Brain microvascular endothelial cell (primary cell): ENCODE results near the gene STRADB.
A peak's percentile ranks its signal among the peaks of the same experiment; 100 is the strongest.

Source experiments
- DNase-seq: peaks from one replicate; pipeline ENCODE4 v3.0.0-alpha.2; 2020
- H3K27ac ChIP-seq: fragments of 250-450 bp; sonication (Bioruptor Pico); 2 replicates; pipeline ENCODE4 v1.5.1; 2020; ENCODE audit warnings: mild to moderate bottlenecking, moderate library complexity
- H3K27me3 ChIP-seq: fragments of 250-450 bp; sonication (Bioruptor Pico); replicated peaks from 2 replicates; pipeline ENCODE4 v1.5.1; 2020; ENCODE audit warnings: mild to moderate bottlenecking
- H3K36me3 ChIP-seq: fragments of 250-450 bp; sonication (Bioruptor Pico); replicated peaks from 2 replicates; pipeline ENCODE4 v1.5.1; 2020; ENCODE audit warnings: mild to moderate bottlenecking
- H3K4me3 ChIP-seq: 2 replicates; pipeline ENCODE4 v1.5.1; 2011; ENCODE audit warnings: low read depth, mild to moderate bottlenecking, control low read depth, low read length, moderate library complexity
- in situ Hi-C: cut with HindIII; loops from 2 replicates; pipeline ENCODE4 v1.10.0; 2017; ENCODE audit warnings: low sequenced_read_pairs, low pct_ligation_motif_present
- TF ChIP-seq, protein P1 (sequence below): IDR thresholded peaks from 2 replicates; pipeline ENCODE4 v1.5.1; 2011; ENCODE audit warnings: low read depth, mild to moderate bottlenecking, moderate library complexity, low read length, control low read depth, inconsistent platforms; ENCODE audit errors: missing control alignments

STRADB gene, protein sequence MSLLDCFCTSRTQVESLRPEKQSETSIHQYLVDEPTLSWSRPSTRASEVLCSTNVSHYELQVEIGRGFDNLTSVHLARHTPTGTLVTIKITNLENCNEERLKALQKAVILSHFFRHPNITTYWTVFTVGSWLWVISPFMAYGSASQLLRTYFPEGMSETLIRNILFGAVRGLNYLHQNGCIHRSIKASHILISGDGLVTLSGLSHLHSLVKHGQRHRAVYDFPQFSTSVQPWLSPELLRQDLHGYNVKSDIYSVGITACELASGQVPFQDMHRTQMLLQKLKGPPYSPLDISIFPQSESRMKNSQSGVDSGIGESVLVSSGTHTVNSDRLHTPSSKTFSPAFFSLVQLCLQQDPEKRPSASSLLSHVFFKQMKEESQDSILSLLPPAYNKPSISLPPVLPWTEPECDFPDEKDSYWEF

DNA sequence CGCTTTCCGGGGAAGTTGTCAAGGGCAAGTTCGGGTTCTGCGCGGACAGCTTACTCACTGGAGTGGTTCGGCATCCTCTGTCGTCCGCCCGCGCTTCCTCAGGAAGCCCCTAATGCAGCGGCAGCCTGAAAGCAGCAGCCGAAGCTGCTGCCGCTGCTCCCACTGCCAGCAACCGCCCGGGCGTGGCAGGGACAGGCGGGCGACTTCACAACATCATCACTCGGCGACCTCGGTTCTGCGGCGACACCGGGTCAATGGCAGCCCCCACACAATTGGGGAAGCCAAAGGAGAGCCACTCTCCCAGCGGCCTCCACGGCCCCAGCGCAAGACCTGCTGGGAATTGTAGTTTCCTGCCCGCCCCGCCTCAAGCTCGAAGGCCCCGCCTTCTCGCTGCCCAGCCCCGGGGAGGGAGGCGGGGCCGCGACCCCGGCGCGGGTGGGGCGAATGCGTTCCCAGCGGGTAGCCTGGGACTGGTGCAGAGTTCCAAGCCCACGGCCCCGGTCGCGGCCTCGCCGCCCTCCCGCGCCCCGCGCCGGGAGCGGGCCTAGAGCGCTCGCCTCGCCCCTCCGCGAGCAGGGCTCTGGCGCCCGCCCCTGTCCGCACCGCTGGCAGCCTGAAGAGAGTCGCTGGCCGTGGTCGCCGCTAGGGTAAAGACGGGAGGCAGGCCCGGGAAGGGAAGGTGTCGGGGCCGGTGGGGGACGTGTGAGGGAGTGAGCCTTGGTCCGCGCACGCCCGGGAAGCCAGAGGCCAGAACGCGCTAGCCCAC is at the start of gene STRADB, which contains the start of gene TRAK2:
STRADB (plus strand) TSS at position 449 of the 766 bp plus-strand sequence. CDS start 3,101 bp downstream, outside the sequence.
TRAK2 (minus strand) TSS at position 167 of the 766 bp plus-strand sequence. CDS start 30,951 bp downstream, outside the sequence.
- no peaks in the 10 kb centered on the region for H3K36me3 ChIP-seq

DNA sequence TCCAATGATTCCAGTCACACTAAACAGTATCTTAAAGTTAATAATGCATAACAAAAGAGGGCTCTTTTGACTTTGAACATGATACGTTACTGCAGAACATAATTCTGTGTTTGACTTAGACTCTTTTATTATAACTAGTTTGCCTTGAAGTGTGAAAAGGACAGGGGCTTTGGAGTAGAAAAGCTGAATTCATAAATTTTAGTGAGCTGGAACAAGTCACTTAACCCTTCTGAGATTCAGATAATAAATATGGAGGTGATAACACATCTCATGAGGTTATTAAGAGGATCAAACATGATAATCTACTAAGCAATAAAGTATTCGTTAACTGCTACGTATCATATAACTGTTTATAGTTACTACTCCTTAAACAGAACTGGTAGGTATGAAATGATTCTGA is 49.7 kb upstream of the STRADB start:
- no peak overlapping the region for H3K27ac ChIP-seq
- H3K27me3 ChIP-seq: no peaks in the 10 kb centered on the region
- DNase-seq: no peak
- TF ChIP-seq, protein P1, sequence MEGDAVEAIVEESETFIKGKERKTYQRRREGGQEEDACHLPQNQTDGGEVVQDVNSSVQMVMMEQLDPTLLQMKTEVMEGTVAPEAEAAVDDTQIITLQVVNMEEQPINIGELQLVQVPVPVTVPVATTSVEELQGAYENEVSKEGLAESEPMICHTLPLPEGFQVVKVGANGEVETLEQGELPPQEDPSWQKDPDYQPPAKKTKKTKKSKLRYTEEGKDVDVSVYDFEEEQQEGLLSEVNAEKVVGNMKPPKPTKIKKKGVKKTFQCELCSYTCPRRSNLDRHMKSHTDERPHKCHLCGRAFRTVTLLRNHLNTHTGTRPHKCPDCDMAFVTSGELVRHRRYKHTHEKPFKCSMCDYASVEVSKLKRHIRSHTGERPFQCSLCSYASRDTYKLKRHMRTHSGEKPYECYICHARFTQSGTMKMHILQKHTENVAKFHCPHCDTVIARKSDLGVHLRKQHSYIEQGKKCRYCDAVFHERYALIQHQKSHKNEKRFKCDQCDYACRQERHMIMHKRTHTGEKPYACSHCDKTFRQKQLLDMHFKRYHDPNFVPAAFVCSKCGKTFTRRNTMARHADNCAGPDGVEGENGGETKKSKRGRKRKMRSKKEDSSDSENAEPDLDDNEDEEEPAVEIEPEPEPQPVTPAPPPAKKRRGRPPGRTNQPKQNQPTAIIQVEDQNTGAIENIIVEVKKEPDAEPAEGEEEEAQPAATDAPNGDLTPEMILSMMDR: no peak
- in situ Hi-C loops: no loop called here
- no peak overlapping the region for H3K4me3 ChIP-seq
- H3K36me3 ChIP-seq: peaks cover 19% of the 10 kb centered on the region

More for the DNA sequence above, at the start of gene STRADB, which contains the start of gene TRAK2:
- Histone ChIP-seq H3K27me3 (no peaks in the 10 kb centered on the region), H3K4me3 (peak within 1 kb of the TSS; percentile 90), H3K27ac (peak within 1 kb of the TSS; percentile 68)
- TF ChIP-seq, protein P1: peak; percentile 48
- DNase-seq: peak; percentile 92
- in situ Hi-C loops: no loop called here

DNA sequence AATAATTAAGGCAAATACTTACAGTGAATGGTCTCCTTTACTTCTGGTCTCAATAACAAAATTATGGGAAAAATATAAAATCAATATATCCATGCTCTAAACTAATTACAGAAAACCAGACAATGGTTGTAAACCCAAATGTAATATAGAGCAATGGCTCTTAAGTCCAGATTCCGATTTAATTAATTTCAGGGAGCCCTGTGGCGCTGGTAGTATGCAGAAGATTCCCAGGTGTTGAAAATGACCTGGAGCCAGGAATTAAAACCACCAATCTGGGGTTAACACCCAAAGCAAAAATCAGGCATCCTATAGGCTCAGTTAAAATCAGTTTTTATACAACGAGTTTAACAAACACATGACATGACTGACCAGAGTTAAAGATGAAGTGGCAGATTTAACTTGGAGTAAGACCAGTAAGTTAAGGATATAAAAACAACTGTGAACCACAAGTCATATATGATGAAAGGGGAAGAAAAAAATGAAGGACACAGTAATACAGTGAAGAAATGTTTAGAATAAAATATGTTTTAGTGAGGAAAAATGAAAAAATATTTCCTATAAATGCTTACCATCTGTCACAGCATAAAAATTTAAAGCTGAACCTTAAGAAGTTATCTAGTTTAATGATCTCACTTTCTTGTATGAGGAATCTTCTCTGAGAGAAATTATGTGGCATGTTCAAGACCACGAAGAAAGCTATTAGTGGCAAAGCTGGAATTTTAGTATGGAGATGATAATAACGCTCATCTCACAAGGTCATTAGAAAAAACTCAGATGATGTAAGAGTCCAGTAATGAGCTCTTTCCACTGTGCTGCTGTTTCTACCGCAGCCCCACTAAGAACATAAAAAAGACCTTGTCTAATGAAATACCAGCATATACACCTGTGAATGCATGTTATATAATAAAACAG is 48.6 kb upstream of the STRADB start:
- Histone ChIP-seq H3K4me3 (no peak overlapping the region), H3K36me3 (peaks cover 8% of the 10 kb centered on the region), H3K27me3 (no peaks in the 10 kb centered on the region), H3K27ac (no peak overlapping the region)
- TF ChIP-seq, protein P1: no peak
- DNase-seq: no peak
- in situ Hi-C loops: no loop called here

GRCh38 chr2:201403880-201404279 is 47.7 kb upstream of the STRADB start:
- H3K36me3 ChIP-seq: peaks cover 5% of the 10 kb centered on the region
- H3K27ac ChIP-seq: no peak overlapping the region
- no peaks in the 10 kb centered on the region for H3K27me3 ChIP-seq
- no peak overlapping the region for H3K4me3 ChIP-seq
- no peak for DNase-seq
- TF ChIP-seq, protein P1: no peak
- in situ Hi-C loops: no loop called here

- no peak overlapping the region for H3K4me3 ChIP-seq
- H3K27me3 ChIP-seq: no peaks in the 10 kb centered on the region
- TF ChIP-seq, protein P1: no peak
- peaks cover 2% of the 10 kb centered on the region for H3K36me3 ChIP-seq
- no peak for DNase-seq
- H3K27ac ChIP-seq: no peak overlapping the region
- in situ Hi-C loops: no loop called here
These were observed 46.8 kb upstream of the STRADB start for GRCh38 chr2:201404699-201405280.
